HG03280 (cell line): ENCODE measurements around the gene NLRC5.
"Not testable (repeated sequence)": the region's sequence is repeated elsewhere in the genome, so short reads cannot be mapped to it uniquely, and the experiment has no call there.

Experiments
- ATAC-seq: cut with Tn5 transposase; IDR thresholded peaks from one replicate; pipeline ENCODE4 v1.9.1; 2021; ENCODE audit warnings: mild to moderate bottlenecking, moderate library complexity; ENCODE audit not compliant: unreplicated experiment

NLRC5 gene

DNA sequence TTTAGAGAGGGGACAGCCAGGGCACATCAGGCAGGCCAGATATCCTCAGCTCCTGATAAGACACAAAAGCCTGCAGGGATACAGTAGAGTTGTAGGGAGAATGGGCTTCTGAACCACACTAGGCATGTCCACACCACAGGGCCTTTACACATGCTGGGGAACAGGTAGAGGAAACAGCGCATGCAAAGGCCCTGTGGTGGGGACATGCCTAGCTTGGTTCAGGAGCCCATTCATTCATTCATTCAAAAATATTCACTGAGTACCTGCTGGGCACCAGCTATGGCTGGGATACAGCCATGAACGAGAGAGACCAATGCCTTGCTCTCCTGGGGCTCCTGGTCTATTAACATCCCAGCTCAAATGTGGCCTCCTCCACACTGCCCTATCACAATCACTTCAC lies 107.4 kb downstream of the NLRC5 start:
- ATAC-seq, result no peak

DNA sequence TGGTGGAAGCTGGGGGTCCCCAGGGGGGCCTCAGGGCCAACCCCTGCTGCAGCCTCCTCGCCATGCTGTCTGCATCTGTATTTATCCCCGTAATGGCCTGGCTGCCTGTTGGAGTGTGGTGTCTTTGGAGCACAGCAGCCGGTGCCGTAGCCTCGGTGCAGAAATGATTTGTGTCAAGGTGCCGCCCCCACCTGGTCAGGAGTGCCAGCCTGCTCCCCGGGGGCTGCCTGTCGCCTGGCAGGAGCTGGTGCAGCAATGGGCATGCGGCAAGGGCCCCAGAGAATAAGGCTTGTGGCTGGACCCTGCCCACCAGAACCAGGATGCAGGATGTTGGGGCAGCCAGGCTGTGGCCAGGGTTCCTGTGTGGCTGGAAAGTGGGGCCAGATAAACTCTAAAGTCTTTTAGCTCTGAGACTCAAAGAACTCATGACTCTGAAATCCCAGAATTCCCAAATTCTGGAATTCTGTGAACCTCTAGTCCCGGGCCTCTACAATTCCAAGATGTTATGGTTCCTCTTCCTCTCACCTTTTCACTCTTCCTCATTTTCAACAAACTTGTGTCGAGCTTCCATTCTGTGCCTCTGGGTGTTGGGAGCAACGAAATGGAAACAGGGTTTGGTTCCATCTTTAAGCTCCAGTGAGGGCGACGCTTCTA lies 109.0 kb downstream of the NLRC5 start:
- ATAC-seq, result no peak

DNA sequence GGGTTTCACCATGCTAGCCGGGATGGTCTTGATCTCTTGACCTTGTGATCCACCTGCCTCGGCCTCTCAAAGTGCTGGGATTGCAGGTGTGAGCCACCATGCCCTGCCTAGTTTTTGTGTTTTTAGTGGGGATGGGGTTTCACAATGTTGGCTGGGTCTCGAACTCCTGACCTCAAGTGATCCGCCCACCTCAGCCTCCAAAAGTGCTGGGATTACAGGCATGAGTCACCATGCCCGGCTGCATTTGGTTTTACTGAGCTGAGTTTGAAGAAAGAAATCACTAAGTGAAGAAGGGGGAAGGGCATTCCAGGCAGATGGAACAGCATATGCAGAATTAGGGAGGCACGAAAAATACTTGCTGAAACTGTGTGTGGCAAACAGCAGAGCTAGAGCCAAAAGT lies 110.6 kb downstream of the NLRC5 start:
- not testable (repeated sequence) for ATAC-seq

DNA sequence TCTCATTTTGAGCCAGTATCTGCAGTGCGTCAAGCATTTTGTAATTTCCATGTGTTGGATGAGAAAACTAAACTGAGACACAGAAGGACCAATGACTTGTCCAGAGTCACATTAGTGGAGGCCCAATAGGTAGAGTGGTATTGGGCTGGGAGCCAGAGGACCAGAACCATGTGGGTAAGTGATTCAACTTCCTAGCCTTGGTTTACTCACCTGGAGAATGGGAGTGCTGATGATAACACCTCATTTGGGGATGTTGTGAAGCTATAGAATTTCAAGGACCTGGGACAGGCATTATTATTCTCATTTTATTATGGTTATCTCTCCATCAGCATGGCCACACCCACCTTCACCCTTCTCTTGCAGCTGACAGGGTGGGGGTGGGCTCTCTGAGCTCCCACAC lies 111.1 kb downstream of the NLRC5 start:
- no peak for ATAC-seq

DNA sequence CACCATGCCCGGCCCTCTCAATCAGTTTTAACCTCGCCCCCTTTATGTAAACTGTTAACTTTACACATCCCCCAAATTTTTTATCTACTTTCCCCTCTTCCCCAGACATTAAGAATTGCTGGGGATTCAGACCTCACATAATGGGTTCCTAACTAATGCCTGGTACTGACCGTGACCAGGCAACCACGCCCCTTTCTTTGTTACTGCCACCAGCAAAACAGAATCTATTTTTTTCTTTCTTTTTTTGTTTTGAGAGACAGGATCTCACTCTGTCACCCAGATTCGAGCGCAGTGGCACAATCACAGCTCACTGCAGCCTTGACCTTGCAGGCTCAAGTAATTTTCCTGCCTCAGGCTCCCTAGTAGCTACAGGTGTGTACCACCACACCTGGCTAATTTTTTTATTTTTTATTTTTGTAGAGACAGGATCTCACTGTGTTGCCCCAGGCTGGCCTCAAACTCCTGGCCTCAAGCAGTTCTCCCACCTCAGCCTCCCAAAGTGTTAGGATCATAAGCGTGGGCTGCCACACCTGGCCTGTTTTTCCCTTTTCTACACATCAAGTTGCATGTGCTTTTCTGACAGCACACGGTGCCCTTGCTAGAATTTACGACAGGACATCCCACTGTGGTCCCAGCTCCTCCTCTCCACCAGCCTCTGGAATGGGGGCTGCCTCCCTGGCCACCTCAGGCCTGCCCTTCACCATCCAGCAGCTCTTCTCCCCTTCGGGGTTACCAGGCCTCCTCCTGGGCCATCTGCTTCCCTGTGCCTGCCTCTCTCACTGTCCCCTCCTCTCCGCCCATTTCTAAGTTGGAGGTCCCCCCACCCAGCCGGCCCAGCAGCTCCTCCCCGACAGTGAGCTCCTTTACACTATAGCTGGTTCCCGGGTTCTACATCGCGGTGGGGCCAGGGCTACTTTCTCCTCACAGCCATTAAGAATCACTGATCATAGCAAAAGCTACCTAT lies 113.8 kb downstream of the NLRC5 start:
- no peak for ATAC-seq

DNA sequence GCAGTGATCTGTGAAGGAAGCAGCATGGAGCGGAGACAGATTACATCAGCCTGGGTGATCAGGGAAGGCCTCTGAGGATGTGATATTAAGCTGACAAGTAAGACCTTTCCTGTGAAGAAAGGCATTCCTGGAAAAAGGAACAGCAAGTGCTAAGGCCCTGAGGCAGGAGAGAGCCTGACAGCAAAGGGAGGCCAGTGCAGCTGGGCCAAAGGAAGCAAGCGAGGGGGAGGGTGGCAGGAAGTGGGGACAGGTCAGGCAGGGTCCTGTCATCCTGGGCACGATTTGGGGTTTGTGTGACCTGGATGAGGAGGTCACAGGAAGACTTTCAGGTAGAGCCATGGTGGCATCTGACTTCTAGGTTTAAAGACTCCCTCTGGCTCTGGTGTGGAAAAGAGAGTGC lies 115.3 kb downstream of the NLRC5 start:
- ATAC-seq, result no peak

DNA sequence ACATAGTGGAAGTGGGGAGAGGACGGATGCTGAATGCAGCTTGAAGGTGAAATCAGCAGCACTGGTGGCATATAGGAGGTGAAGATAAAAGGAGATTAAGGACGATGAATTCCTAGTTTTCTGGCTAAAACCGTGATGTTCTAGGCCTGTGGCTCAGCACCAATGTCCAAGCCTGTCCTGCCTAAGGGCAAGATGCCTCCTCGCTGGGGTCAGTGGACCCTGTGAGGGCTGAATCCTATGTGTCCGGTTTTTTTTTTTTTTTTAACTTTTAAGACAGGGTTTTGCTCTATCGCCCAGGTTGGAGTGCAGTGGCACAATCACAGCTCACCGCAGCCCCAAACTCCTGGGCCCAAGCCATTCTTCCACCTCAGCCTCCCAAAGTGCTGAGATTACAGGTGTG lies 115.8 kb downstream of the NLRC5 start:
- no peak for ATAC-seq

DNA sequence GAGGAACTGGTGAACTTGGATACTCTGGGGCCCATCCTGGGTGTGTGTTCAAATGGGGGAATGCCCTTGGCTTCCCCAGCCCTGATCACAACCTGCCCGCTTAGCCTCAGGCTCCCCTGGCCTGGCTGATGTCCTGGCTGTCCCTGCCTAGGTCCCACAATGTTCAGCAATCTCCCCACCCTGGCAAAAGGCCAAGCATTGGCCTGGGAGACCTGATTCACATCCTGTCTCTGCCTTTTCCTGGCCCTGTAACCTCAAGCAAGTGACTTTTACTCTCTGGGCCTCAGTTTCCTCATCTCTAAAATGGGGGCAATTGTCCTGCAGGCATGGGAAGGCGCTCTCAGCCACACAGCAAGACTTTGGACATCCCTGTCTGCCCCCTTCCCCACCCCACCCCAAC lies 117.4 kb downstream of the NLRC5 start:
- ATAC-seq, result no peak

DNA sequence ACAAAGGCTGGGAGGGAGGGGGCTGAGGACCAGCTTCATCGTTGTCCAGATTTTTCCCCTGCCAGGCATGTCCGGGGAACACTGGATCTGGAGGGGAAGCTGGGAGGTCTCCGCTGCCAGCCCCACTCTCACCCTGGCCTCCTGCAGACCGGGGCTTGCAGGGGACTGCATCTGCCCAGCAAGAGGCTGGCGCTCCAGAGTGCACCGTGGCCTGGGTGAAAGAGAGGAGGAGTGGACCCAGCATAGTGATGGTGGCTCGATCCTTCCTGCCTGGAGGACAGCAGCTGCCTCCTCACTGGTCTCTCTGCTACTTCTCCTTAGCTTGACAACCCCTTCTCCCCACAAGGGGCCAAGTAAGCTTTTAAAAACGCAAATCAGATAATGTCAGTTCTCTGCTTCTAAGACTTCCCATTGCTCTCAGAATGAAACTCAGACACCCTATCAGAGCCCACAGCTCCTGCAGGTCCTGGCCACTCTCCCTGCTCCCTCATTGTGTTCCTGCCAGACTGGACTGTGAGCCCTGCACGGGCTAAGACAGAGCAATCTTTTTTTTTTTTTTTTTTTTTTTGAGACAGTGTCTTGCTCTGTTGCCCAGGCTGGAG lies 118.1 kb downstream of the NLRC5 start:
- no peak for ATAC-seq

DNA sequence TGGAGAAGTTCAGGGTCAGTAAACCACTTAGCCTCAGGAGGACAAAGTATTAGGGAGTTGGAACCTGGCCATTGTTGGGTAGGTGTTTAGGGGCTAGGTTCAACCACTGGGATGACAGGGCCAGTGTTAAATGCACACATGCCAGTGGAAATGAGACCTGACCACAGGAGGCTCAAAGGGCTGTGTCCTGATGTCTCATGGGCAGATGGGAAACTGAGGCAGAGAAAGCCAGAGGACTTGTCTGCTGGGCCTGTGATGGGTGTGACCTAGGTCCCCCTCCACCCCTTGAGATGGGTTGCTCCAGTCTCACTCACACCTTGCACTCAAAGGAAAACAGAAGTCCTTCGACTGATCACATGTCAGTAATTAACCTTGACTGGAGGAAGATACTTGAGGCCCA lies 119.1 kb downstream of the NLRC5 start:
- no peak for ATAC-seq

DNA sequence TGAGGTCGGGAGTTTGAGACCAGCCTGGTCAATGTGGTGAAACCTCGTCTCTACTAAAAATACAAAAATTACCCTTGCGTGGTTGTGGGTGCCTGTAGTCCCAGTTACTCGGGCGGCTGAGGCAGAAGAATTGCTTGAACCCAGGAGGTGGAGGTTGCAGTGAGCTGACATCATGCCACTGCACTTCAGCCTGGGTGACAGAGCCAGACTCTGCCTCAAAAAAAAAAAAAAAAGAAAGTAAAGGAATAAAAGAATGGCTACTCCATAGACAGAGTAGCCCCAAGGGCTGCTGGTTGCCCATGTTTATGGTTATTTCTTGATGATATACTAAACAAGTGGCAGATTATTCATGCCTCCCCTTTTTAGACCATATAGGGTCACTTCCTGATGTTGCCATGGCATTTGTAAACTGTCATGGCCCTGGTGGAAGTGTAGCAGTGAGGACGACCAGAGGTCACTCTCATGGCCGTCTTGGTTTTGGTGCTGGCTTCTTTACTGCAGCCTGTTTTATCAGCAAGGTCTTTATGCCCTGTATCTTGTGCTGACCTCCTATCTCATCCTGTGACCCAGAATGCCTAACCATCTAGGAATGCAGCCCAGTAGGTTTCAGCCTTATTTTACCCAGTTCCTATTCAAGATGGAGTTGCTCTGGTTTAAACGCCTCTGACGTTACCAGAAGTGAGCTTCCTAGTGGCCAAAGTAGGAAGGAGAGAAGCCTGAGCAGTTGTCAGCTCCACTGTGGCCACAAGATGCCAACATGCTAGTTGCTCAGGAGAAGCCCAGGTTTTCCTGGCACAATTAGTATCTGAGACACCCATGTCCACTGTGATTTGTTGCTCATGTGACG lies 120.1 kb downstream of the NLRC5 start:
- ATAC-seq, result not testable (repeated sequence)

DNA sequence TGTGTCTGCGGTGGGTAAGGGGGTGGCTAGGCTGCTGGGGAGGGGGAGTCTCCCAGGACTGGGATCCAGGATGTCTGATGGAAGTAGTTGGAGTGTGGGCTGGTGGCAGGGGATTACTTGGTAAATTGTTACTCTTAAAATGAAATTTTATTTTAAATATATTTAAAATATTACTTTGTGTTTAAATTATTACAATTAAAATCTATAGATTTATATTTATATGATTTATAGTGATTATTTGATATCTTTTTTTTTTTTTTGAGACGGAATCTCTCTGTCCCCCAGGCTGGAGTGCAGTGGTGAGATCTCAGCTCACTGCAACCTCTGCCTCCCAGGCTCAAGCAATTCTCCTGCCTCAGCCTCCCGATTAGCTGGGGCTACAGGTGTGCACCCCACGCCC lies 121.6 kb downstream of the NLRC5 start:
- ATAC-seq, result no peak

DNA sequence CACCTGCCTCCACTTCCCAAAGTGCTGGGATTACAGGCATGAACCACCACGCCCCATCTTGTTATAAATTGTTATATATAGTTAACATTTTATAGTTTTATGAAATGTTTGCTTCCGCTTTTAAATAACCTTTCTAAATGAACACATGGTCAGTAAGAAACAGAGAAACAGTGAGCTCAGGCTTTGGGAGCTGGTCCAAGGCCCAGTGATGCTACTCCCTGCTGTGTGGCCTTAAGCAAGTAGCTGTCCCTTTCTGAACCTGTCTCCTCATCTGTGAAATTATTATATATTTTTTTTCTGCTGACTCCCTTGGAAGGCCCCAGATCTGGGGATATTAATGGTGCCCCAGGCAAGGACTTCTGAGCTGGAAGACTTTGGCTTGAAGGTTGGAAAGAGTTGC lies 122.1 kb downstream of the NLRC5 start:
- no peak for ATAC-seq

DNA sequence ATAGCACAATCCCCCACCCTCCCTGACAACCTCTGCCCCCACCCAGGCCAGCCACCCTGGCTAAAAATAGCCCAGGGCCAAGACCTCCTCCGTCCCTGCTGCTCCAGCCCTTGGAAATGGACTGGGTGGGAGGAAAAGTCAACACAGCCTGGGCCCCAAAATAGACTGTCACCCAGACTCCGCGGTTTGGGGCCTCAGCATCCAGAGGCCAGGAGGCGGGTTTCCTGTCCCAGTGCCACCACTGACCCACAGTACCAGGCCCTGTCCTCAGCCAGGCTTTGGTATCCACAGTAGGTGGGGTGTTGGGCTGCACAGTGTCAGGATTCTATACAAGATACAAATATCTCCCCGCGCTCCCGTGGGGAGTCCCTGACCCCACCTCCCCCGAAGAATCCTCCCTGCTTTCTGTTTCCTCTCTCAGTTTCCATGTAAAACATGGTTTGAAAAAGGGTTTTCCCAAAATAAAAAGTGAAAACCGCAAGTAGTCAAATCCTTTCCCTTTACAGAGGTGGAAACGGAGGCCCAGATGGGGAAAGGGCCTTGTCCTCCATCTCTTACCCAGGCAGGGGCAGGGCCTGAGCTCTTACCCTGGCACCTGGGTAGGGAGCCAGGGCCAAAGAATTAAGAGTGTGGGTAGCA lies 123.2 kb downstream of the NLRC5 start:
- no peak for ATAC-seq

DNA sequence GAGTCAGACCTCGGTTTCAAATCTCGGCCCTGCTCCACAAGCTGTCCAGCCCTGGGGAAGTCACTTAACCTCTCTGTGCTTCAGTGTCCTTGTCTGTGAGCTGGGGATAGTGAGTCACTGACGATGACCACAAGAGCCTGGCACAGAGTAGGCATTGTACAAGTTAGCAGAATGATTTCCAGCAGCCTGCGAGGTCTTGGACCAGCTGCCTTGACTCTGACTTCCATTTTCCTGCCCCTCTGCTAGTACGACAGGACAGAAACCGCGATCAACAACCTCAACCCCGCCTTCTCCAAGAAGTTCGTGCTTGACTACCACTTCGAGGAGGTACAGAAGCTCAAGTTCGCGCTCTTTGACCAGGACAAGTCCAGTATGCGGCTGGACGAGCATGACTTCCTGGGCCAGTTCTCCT lies 123.7 kb downstream of the NLRC5 start:
- ATAC-seq, result no peak

DNA sequence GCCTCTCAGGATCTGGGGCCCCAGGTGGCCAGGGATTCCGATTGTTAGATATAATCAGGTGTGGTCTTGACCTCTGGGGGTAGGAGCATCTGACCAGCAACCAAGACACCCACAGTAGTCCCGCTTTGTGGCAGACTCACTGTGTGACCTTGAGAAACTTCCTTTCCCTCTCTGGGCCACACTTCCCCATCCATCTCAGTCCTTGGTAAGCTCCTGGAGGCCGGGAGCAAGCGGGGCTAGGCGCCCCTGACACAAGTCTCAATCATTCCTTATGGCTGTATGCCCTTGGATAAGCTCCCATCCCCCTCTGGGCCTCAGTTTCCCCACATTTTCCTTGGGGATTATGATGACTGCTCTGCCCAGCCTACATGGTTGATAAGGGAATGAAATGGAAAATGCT lies 124.3 kb downstream of the NLRC5 start:
- ATAC-seq, result no peak

DNA sequence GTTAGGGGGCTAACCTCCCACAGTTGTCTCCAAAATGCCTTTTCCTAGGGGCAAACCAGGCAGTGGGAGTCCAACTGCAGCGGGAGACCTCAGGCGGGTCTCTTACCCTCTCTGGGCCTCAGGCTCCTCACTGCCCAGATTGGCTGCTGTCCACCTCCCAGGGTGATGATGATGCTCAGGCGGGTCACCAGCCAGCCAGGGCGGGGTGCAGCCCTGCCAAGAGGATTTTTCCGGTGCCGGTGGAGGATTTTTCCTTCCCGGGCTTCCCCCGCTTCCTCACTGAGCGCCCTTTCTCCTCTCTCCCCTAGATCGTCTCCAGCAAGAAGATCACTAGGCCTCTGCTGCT lies 125.8 kb downstream of the NLRC5 start:
- no peak for ATAC-seq

DNA sequence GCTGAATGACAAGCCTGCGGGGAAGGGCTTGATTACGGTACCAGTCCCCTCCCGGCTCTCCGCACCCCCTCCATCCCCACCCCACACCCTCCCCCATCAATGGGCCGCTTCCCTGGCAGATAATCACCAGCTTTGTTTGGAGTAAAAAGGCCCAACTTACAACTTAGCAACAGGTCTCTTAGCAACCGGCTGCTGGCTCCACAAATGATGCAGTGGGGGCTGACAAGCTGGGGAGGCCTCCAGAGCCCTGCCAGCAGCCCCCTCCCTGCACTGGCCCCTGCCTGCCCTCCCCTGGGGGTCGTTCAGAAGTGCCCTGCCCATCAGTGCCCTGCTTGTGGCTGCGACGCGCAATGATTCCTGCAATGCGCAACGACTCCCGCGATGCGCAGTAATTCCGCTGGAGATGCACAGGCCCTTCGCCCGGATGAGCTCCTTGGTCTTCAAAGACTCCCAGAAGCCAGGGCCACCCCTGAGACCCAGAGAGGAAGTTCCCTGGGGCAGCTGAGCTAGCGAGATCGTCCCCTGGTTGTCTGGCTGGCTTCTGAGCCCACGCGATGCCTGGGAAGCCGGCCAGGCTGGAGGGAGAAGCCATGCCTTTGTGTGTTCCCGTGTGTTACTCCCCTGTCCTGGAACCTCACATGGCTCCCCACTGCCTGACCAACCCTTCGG lies 126.3 kb downstream of the NLRC5 start:
- ATAC-seq, result no peak

DNA sequence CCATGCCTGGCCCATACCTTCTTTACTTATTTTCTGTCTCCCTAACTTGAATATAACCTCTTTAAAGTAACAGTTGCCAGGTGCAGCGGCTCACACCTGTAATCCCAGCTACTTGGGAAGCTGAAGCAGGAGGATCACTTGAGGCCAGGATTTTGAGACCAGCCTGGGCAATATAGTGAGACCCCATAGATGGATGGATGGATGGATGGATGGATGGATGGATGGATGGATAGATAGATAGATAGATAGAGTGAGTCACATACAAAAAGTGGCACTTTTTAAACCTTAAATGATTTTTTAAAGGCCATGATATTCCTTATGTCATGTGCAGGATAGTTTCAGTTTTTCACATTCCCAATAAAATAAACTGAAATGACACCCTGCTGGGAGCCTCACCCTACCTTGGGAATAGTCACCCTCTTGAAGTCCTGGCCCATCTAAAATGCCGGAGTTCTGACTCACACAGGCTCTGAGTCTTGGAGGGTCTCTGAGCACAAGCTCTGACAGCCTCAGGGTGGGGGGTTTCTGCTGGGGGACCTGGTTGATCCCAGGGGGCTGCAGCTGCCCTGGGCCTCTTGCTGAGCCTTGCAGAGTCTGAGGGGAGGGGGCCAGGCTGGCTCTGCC lies 129.2 kb downstream of the NLRC5 start:
- no peak for ATAC-seq
